ENCODE results near the gene PLSCR5. TPM values are rescaled to one million over a fixed set of nuclear protein-coding genes. Genes with fewer than 3 reads are reported as not detected.

The PLSCR5 gene
- total RNA-seq, 1 donor from 2014 or later, result not detected

DNA sequence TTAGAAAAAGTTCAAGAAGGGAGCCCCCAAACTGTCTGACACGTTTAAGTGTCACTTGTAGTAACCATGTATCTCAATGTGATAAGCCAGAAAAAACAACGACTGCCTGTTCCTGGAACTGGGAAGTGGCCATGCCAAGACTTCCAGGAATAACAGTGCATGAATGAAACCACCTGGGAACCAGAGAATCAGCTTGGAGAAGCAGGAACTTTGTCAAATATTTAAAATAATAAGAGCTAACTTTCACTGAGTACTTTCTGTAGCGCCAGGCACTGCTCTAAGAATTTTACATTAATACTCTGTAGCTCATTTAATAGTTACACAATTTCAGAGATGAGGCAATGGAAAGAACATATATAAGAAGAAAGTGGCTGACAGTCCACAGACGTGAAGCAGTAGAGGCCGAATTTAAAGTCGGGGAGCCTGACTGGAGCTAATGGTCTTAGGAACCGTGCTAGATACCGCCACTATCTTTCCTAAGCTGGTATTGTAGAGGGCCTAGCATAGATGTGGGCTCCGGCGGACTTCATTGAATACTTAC is 61.6 kb downstream of the PLSCR5 start:
- no peaks in the 10 kb centered on the region for H3K27me3 ChIP-seq (ENCODE audit: insufficient read depth, low read length)
- H4K20me1 ChIP-seq (ENCODE audit: insufficient read depth, low read length), result peaks cover 3% of the 10 kb centered on the region
- Mint-ChIP-seq H3K27me3 (ENCODE audit: low read depth, unreplicated experiment) (no peaks in the 10 kb centered on the region), H3K4me3 (ENCODE audit: unreplicated experiment) (peak overlapping the region; percentile 94), H3K27ac (ENCODE audit: unreplicated experiment) (peak overlapping the region; percentile 96), H3K9me3 (ENCODE audit: unreplicated experiment) (no peaks in the 10 kb centered on the region), H3K36me3 (ENCODE audit: low read depth, unreplicated experiment) (peaks cover 7% of the 10 kb centered on the region), H3K4me1 (ENCODE audit: low read depth, unreplicated experiment) (peaks cover 15% of the 10 kb centered on the region)
- peaks cover 23% of the 10 kb centered on the region for H3K79me2 ChIP-seq (ENCODE audit: insufficient read depth, low read length)
- DNase-seq (ENCODE audit: low read depth) (peak; percentile 26), FAIRE-seq (no peak)
- TF ChIP-seq EZH2 (IDR thresholded peaks at IDR 0.05; ENCODE audit: insufficient read depth, low read length), result no peak
- TF ChIP-seq, protein P1, sequence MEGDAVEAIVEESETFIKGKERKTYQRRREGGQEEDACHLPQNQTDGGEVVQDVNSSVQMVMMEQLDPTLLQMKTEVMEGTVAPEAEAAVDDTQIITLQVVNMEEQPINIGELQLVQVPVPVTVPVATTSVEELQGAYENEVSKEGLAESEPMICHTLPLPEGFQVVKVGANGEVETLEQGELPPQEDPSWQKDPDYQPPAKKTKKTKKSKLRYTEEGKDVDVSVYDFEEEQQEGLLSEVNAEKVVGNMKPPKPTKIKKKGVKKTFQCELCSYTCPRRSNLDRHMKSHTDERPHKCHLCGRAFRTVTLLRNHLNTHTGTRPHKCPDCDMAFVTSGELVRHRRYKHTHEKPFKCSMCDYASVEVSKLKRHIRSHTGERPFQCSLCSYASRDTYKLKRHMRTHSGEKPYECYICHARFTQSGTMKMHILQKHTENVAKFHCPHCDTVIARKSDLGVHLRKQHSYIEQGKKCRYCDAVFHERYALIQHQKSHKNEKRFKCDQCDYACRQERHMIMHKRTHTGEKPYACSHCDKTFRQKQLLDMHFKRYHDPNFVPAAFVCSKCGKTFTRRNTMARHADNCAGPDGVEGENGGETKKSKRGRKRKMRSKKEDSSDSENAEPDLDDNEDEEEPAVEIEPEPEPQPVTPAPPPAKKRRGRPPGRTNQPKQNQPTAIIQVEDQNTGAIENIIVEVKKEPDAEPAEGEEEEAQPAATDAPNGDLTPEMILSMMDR (IDR thresholded peaks at IDR 0.05; ENCODE audit: insufficient read depth, low read depth, low read length), result no peak
- peak overlapping the region; percentile 88 for H3K27ac ChIP-seq (ENCODE audit: low read depth, low read length)
- peak overlapping the region; percentile 88 for H3K4me3 ChIP-seq (ENCODE audit: insufficient read depth, low read depth, low read length)
- no peaks in the 10 kb centered on the region for H3K36me3 ChIP-seq (ENCODE audit: insufficient read depth, low read length)
- no peaks in the 10 kb centered on the region for H3K9me3 ChIP-seq (ENCODE audit: insufficient read depth, low read depth, low read length)
- peak overlapping the region; percentile 94 for H3K9ac ChIP-seq (ENCODE audit: low read length)
- peaks cover 10% of the 10 kb centered on the region for H3K4me1 ChIP-seq (ENCODE audit: insufficient read depth, low read length)
- peak overlapping the region; percentile 90 for H3K4me2 ChIP-seq (ENCODE audit: low read length)
- peak overlapping the region; percentile 93 for H2AFZ ChIP-seq (ENCODE audit: low read depth, low read length)

DNA sequence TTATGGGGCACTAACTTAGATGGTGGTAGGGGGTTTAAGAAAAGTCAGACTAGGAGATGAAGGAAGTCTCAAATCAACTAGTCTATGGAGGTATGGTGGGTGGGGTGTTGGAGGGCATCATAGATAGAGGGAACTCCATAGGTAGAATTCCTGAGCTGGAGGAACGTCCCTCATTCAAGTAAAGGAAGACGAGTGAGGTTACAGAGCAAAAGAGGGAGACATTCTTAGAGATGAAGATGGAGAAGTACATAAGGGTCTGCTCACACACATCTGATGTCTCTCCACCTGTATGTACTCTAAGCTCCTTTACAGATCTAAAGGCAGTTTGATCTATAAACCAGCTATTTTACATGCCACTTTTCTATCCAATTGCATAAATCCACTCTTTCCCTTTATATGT is 62.2 kb downstream of the PLSCR5 start:
- Histone ChIP-seq H3K4me1 (ENCODE audit: insufficient read depth, low read length) (peaks cover 10% of the 10 kb centered on the region), H3K79me2 (ENCODE audit: insufficient read depth, low read length) (peaks cover 23% of the 10 kb centered on the region), H3K9me3 (ENCODE audit: insufficient read depth, low read depth, low read length) (no peaks in the 10 kb centered on the region), H3K27me3 (ENCODE audit: insufficient read depth, low read length) (no peaks in the 10 kb centered on the region), H3K4me3 (ENCODE audit: insufficient read depth, low read depth, low read length) (peak overlapping the region; percentile 88), H3K4me2 (ENCODE audit: low read length) (peak overlapping the region; percentile 90), H3K9ac (ENCODE audit: low read length) (peak overlapping the region; percentile 94), H2AFZ (ENCODE audit: low read depth, low read length) (no peak overlapping the region), H3K36me3 (ENCODE audit: insufficient read depth, low read length) (no peaks in the 10 kb centered on the region), H3K27ac (ENCODE audit: low read depth, low read length) (no peak overlapping the region), H4K20me1 (ENCODE audit: insufficient read depth, low read length) (peaks cover 3% of the 10 kb centered on the region)
- peak overlapping the region; percentile 96 for H3K27ac Mint-ChIP-seq (ENCODE audit: unreplicated experiment)
- H3K4me1 Mint-ChIP-seq (ENCODE audit: low read depth, unreplicated experiment), result peaks cover 15% of the 10 kb centered on the region
- peaks cover 7% of the 10 kb centered on the region for H3K36me3 Mint-ChIP-seq (ENCODE audit: low read depth, unreplicated experiment)
- FAIRE-seq (no peak), DNase-seq (ENCODE audit: low read depth) (no peak)
- H3K27me3 Mint-ChIP-seq (ENCODE audit: low read depth, unreplicated experiment), result no peaks in the 10 kb centered on the region
- H3K9me3 Mint-ChIP-seq (ENCODE audit: unreplicated experiment), result no peaks in the 10 kb centered on the region
- peak overlapping the region; percentile 94 for H3K4me3 Mint-ChIP-seq (ENCODE audit: unreplicated experiment)
- no peak for TF ChIP-seq EZH2 (IDR thresholded peaks at IDR 0.05; ENCODE audit: insufficient read depth, low read length)
- TF ChIP-seq, protein P1 (IDR thresholded peaks at IDR 0.05; ENCODE audit: insufficient read depth, low read depth, low read length), result no peak

DNA sequence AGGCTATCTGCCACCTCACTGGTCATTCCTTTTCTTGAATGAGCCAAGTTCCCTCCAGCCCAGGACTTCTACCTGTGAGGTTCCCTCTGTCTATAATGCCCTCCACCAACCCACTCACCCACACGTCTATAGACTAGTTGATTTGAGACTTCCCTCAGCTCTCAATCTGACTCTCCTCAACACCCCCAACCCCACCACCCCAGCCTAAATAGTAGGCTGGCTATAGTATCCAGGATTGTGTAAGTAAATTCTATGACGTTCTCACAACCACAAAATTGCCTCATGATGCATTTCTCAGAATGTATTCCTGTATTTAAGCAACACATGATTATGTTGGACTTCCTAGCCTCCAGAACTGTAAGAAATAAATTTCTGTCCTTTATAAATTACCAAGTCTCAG is 63.0 kb downstream of the PLSCR5 start:
- no peak overlapping the region for H3K4me2 ChIP-seq (ENCODE audit: low read length)
- H3K9me3 ChIP-seq (ENCODE audit: insufficient read depth, low read depth, low read length), result no peaks in the 10 kb centered on the region
- no peak overlapping the region for H2AFZ ChIP-seq (ENCODE audit: low read depth, low read length)
- H3K9me3 Mint-ChIP-seq (ENCODE audit: unreplicated experiment), result no peaks in the 10 kb centered on the region
- H3K4me1 ChIP-seq (ENCODE audit: insufficient read depth, low read length), result peaks cover 10% of the 10 kb centered on the region
- no peaks in the 10 kb centered on the region for H3K27me3 ChIP-seq (ENCODE audit: insufficient read depth, low read length)
- peaks cover 21% of the 10 kb centered on the region for H3K4me1 Mint-ChIP-seq (ENCODE audit: low read depth, unreplicated experiment)
- H3K27ac Mint-ChIP-seq (ENCODE audit: unreplicated experiment), result peak overlapping the region; percentile 82
- DNase-seq (ENCODE audit: low read depth) (peak; percentile 23), FAIRE-seq (no peak)
- H3K36me3 ChIP-seq (ENCODE audit: insufficient read depth, low read length), result no peaks in the 10 kb centered on the region
- H4K20me1 ChIP-seq (ENCODE audit: insufficient read depth, low read length), result peaks cover 3% of the 10 kb centered on the region
- H3K79me2 ChIP-seq (ENCODE audit: insufficient read depth, low read length), result peaks cover 23% of the 10 kb centered on the region
- peaks cover 12% of the 10 kb centered on the region for H3K36me3 Mint-ChIP-seq (ENCODE audit: low read depth, unreplicated experiment)
- no peaks in the 10 kb centered on the region for H3K27me3 Mint-ChIP-seq (ENCODE audit: low read depth, unreplicated experiment)
- no peak for TF ChIP-seq EZH2 (IDR thresholded peaks at IDR 0.05; ENCODE audit: insufficient read depth, low read length)
- TF ChIP-seq, protein P1 (IDR thresholded peaks at IDR 0.05; ENCODE audit: insufficient read depth, low read depth, low read length), result no peak
- H3K27ac ChIP-seq (ENCODE audit: low read depth, low read length), result no peak overlapping the region
- no peak overlapping the region for H3K4me3 ChIP-seq (ENCODE audit: insufficient read depth, low read depth, low read length)
- H3K4me3 Mint-ChIP-seq (ENCODE audit: unreplicated experiment), result peak overlapping the region; percentile 94
- H3K9ac ChIP-seq (ENCODE audit: low read length), result no peak overlapping the region
